T-cell (primary cell): ENCODE measurements around the gene STK32C. TPM values are rescaled to one million over a fixed set of nuclear protein-coding genes. Genes with fewer than 3 reads are reported as not detected.

Experiments
- ATAC-seq, 4 experiments: fragments of 200-7000 bp in 3 of 4; fragments of 150-1000 bp in 1 of 4; cut with Tn5 transposase; replicated peaks in 1 of 4; 1 replicate in 3 of 4; 2 replicates in 1 of 4; pipeline ENCODE4 v1.10.0; 2021; ENCODE audit warnings: moderate library complexity in 3 of 4, mild to moderate bottlenecking in 2 of 4, moderate number of reproducible peaks in 1 of 4
- CTCF ChIA-PET, 2 donors: fragments of 300-600 bp; sonication (Branson Sonifier 250); formaldehyde crosslinking; loops; one replicate each; lab custom pipeline; 2022; ENCODE audit warnings: antibody characterized with exemption in 2 of 2; lab: Charles Lee
- POLR2A ChIA-PET, 2 donors: fragments of 300-600 bp; sonication (Branson Sonifier 250); formaldehyde crosslinking; loops; one replicate each; lab custom pipeline; 2022; ENCODE audit warnings: antibody characterized with exemption in 2 of 2; lab: Charles Lee
- DNase-seq, 35 experiments: peaks; one replicate each; pipeline versions ENCODE4 v3.0.0 to v3.0.0-alpha.2; 2013 to 2023
- H3K27ac ChIP-seq: one replicate; pipeline ENCODE4 v1.5.1; 2013; ENCODE audit warnings: low read length
- H3K27me3 ChIP-seq, 2 experiments: replicated peaks in 1 of 2; 1 replicate in 1 of 2; 2 replicates in 1 of 2; pipeline versions ENCODE4 v1.6.1 to v1.7.0; 2013; ENCODE audit warnings: low read length in 1 of 2, mixed read lengths in 1 of 2; ENCODE audit not compliant: control insufficient read depth in 2 of 2, insufficient read depth in 2 of 2; ENCODE audit errors: extremely low read depth in 1 of 2
- H3K36me3 ChIP-seq, 2 donors: 1 replicate in 1 of 2; 2 replicates in 1 of 2; pipeline versions ENCODE4 v1.6.1 to v1.7.0; 2013; ENCODE audit warnings: low read length in 1 of 2; ENCODE audit not compliant: control insufficient read depth in 2 of 2, insufficient read depth in 1 of 2; ENCODE audit errors: extremely low read depth in 1 of 2
- H3K4me1 ChIP-seq, 2 experiments: 1 replicate in 1 of 2; 2 replicates in 1 of 2; pipeline versions ENCODE4 v1.6.1 to v1.7.0; 2013; ENCODE audit warnings: low read length in 2 of 2, mixed read lengths in 1 of 2; ENCODE audit not compliant: insufficient read depth in 2 of 2, control insufficient read depth in 1 of 2; ENCODE audit errors: extremely low read depth in 1 of 2
- H3K4me3 ChIP-seq, 2 donors: 1 replicate in 1 of 2; 2 replicates in 1 of 2; pipeline versions ENCODE4 v1.5.1 to v1.7.0; 2013; ENCODE audit warnings: mild to moderate bottlenecking in 2 of 2, low read length in 1 of 2, moderate library complexity in 1 of 2; ENCODE audit not compliant: control insufficient read depth in 1 of 2; ENCODE audit errors: extremely low read depth in 1 of 2
- H3K9me3 ChIP-seq: 2 replicates; pipeline ENCODE4 v1.7.0; 2013
- H3K27ac Mint-ChIP-seq, 2 donors: one replicate each; pipeline ENCODE4 v1.8.0; 2020 to 2021; ENCODE audit warnings: mild to moderate bottlenecking in 2 of 2, mixed read lengths in 2 of 2
- H3K27me3 Mint-ChIP-seq, 2 donors: one replicate each; pipeline ENCODE4 v1.8.0; 2021 to 2022; ENCODE audit warnings: mixed read lengths in 2 of 2
- H3K36me3 Mint-ChIP-seq: one replicate; pipeline ENCODE4 v1.8.0; 2021; ENCODE audit warnings: mixed read lengths
- H3K4me1 Mint-ChIP-seq, 3 donors: one replicate each; pipeline ENCODE4 v1.8.0; 2020 to 2022; ENCODE audit warnings: mixed read lengths in 3 of 3, mild to moderate bottlenecking in 1 of 3
- H3K4me3 Mint-ChIP-seq, 3 donors: one replicate each; pipeline ENCODE4 v1.8.0; 2020 to 2022; ENCODE audit warnings: mild to moderate bottlenecking in 3 of 3, mixed read lengths in 3 of 3, moderate library complexity in 3 of 3
- H3K9me3 Mint-ChIP-seq, 3 donors: one replicate each; pipeline ENCODE4 v1.8.0; 2020 to 2022; ENCODE audit warnings: mixed read lengths in 3 of 3
- WGBS: methylation state at CpG from one replicate; pipeline ENCODE4 v1.1.5; 2013; ENCODE audit warnings: missing lambda C conversion rate; ENCODE audit not compliant: insufficient coverage; 5-methylcytosine and 5-hydroxymethylcytosine counted together
- total RNA-seq, 35 experiments: library from RNA in 6 of 35; stranded (reverse) in 6 of 35; fragments of 120-200 nt in 1 of 35; gene quantifications; one replicate each; pipeline versions ENCODE4 v1.2.1 to v1.2.4 and lab custom pipeline; 2013 to 2026

STK32C gene
- total RNA-seq, 5 donors from 2014 or later (not counting 1 experiment from before 2014, with no cell fraction given), result 5.8 to 16.4 (median 12.2) TPM

DNA sequence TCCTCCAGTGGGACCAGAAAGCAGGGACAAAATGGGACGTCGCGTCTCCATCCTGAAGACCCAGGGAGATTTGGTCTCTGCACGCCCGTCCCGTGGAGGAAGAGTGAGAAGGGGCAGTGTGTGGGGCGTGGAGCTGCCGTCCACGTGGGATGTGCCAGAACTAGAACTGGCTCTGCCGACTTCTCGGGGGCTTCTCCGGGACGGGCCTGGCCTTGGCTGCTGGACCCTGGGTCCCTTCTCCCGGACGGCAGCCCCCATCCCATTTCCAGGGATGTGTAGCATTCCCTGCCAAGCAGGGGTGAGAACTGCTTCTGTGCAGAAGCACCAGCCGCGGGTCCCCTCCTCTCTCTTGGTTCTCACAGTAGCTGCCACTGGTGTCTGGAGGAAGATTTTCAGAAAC is 139.8 kb downstream of the STK32C start:
- no peak overlapping the region for H3K4me3 ChIP-seq
- ChIA-PET POLR2A (no interaction called here), CTCF (no interaction called here)
- peaks cover 9 to 12% (median 11%) of the 10 kb centered on the region in 3 donors for H3K4me1 Mint-ChIP-seq
- no peak overlapping the region for H3K27ac ChIP-seq
- ATAC-seq, result no peak
- no peak overlapping the region for H3K4me3 Mint-ChIP-seq
- H3K9me3 ChIP-seq, result no peaks in the 10 kb centered on the region
- H3K27me3 ChIP-seq, result peaks cover 0 to 29% of the 10 kb centered on the region in 2 experiments
- H3K27ac Mint-ChIP-seq, result no peak overlapping the region
- H3K27me3 Mint-ChIP-seq, result peaks cover 0 to 3% of the 10 kb centered on the region in 2 donors
- no peaks in the 10 kb centered on the region for H3K36me3 Mint-ChIP-seq
- peaks cover 0 to 9% of the 10 kb centered on the region in 2 experiments for H3K4me1 ChIP-seq
- no peaks in the 10 kb centered on the region for H3K36me3 ChIP-seq
- 89% methylated on average over 14 of the region's 17 CpGs for WGBS
- no peak for DNase-seq
- H3K9me3 Mint-ChIP-seq, result no peaks in the 10 kb centered on the region

DNA sequence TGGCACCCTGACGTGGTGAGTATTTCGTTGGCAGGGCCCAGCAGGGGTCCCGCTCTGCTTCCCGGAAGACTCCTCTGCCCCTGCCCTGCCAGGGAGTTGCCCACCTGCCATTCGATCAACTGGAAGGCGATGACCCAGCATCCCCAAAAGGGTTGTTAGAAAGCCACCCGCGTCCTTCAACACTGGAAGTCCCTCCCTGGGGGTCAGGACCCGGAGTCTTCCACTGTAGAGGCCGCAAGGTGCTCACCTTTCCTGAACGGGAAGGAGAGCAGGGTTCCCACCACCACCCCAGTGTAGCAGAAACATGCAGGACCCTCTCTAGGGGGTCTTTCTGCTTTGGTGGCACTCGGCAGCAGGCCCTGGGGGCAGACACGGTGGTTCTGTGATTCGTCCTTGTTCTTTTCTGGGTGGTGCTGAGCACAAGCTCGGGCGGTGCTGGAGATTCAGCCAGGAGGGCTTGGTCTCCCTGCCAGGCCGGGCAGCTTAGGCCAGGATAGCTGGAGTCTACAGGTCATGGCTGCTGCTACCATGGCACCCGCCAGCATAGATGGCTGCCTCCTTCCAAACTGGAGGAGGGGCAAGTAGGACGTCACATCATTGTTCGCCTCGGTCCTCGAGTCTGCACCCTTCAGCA is 140.6 kb downstream of the STK32C start:
- DNase-seq (no peak), ATAC-seq (no peak)
- peaks cover 1 to 17% of the 10 kb centered on the region in 2 experiments for H3K4me1 ChIP-seq
- H3K9me3 ChIP-seq, result no peaks in the 10 kb centered on the region
- 84% methylated on average over 19 of the region's 22 CpGs for WGBS
- no peak overlapping the region for H3K27ac Mint-ChIP-seq
- no peak overlapping the region for H3K27ac ChIP-seq
- H3K4me3 Mint-ChIP-seq, result no peak overlapping the region
- peaks cover 0 to 29% of the 10 kb centered on the region in 2 experiments for H3K27me3 ChIP-seq
- H3K27me3 Mint-ChIP-seq, result no peaks in the 10 kb centered on the region
- no peaks in the 10 kb centered on the region for H3K36me3 Mint-ChIP-seq
- ChIA-PET POLR2A (no interaction called here), CTCF (interaction anchor here in 1 of 2 donors (0.6 kb wide), 1 partner anchor 11 kb away, joined by 3 read pairs; no protein-coding TSS in a partner anchor)
- no peaks in the 10 kb centered on the region for H3K36me3 ChIP-seq
- H3K4me3 ChIP-seq, result no peak overlapping the region
- H3K9me3 Mint-ChIP-seq, result no peaks in the 10 kb centered on the region
- peaks cover 12 to 19% (median 15%) of the 10 kb centered on the region in 3 donors for H3K4me1 Mint-ChIP-seq

DNA sequence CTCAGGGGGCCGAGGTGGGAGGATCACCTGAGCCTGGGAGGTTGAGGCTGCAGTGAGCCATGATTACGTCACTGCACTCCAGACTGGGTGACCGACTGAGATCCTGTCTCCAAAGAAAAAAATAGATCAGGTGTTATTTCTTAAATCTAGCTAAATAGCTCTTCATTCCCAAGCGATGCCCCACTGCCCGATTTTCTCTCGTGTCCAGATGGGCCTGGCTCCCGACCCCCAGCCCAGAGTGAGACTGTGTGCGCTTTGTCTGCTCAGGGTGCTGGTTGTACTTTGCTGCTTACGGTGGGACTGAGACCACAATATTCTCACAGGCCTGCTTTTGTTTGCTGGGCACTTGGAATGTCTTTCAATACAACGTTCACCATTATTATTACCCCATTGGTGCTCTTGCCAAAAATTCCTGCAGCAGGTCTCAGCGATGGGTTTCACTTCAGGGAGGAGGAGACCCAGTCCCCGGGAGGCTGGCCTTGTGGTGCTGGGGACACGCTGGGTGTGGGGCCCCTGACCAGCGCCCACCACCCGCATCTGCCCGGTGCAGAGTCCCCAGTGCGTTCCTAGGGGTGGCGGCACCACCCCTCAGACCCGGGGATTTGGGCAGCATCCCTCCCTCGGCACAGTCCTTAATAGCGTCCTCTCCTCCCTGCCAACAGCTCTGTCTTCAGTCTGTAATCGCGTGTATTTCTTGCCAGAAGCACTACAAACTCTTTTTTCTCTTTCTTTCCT is 141.4 kb downstream of the STK32C start:
- POLR2A ChIA-PET, result no interaction called here
- Mint-ChIP-seq H3K27me3 (no peaks in the 10 kb centered on the region), H3K36me3 (no peaks in the 10 kb centered on the region), H3K4me3 (no peak overlapping the region), H3K9me3 (no peaks in the 10 kb centered on the region), H3K27ac (no peak overlapping the region), H3K4me1 (peaks cover 19 to 21% (median 20%) of the 10 kb centered on the region in 3 donors)
- Histone ChIP-seq H3K27ac (no peak overlapping the region), H3K9me3 (no peaks in the 10 kb centered on the region), H3K4me1 (peaks cover 7 to 25% of the 10 kb centered on the region in 2 experiments), H3K27me3 (peaks cover 0 to 29% of the 10 kb centered on the region in 2 experiments), H3K4me3 (no peak overlapping the region), H3K36me3 (no peaks in the 10 kb centered on the region)
- 86% methylated on average over 19 of the region's 23 CpGs for WGBS
- ATAC-seq, result no peak
- CTCF ChIA-PET, result interaction anchor here in 1 of 2 donors (0.6 kb wide), 1 partner anchor 12 kb away, joined by 3 read pairs; no protein-coding TSS in a partner anchor
- DNase-seq, result no peak

DNA sequence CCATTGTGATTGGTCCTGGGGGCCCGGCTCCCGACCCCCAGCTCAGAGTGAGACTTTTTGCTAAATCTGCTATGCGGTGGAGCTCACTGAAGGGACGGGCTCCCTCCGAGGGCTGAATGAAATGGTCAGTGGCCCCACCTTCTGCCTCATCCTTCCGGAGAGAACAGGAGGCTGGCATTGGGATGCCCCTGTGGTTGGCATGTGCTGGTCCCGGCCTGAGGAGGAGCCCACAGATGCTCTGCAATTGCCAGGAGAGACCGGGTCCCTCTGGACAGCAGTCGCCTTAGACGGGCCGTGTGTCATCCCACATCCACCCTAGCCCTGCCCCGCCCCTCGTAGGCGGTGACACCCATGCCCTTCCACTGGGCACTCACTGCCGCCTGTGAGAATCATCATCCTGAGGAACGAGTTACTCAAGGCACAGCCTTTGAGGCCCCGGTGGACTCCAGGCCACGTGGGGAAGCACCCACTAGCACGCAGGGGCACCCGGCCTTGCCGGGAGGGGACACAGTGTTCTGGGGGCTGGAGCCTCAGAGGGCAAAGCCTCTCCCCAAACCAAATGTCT is 142.3 kb downstream of the STK32C start:
- WGBS, result 91% methylated on average over 18 of the region's 21 CpGs
- ChIA-PET CTCF (no interaction called here), POLR2A (no interaction called here)
- H3K9me3 Mint-ChIP-seq, result no peaks in the 10 kb centered on the region
- no peak overlapping the region for H3K27ac ChIP-seq
- H3K27me3 Mint-ChIP-seq, result no peaks in the 10 kb centered on the region
- peaks cover 7 to 30% of the 10 kb centered on the region in 2 experiments for H3K4me1 ChIP-seq
- no peak for DNase-seq
- ATAC-seq, result no peak
- peaks cover 19 to 21% (median 20%) of the 10 kb centered on the region in 3 donors for H3K4me1 Mint-ChIP-seq
- H3K27me3 ChIP-seq, result peaks cover 0 to 24% of the 10 kb centered on the region in 2 experiments
- H3K27ac Mint-ChIP-seq, result no peak overlapping the region
- no peak overlapping the region for H3K4me3 Mint-ChIP-seq
- H3K36me3 ChIP-seq, result no peaks in the 10 kb centered on the region
- no peaks in the 10 kb centered on the region for H3K36me3 Mint-ChIP-seq
- H3K4me3 ChIP-seq, result no peak overlapping the region
- no peaks in the 10 kb centered on the region for H3K9me3 ChIP-seq

DNA sequence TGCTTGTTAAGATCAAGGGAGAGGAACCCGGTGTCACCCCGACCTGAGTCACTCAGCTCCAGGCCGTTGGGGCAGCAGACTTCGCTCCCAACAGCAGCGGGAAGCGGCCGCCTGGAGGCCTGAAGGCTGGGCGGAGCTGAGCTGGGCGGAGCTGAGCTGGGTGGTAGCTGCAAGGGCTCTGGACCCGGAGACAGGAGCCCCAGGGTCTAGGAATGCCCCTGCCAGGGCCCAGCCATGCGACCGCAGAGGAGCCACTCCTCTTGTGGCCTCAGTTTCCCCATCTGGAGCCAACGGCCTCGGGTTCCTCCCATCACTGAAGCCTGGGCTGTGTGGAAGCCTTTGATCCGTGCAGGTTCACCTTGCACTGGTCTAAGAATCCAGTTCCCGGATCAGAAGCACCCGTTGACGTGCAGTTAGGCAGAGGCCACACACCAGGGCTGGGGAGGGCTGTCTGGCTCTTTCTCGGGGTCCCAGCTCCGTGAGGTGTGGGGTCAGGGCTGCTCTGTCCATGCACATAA is 142.9 kb downstream of the STK32C start:
- H3K9me3 ChIP-seq, result no peaks in the 10 kb centered on the region
- no peaks in the 10 kb centered on the region for H3K36me3 Mint-ChIP-seq
- no peak for DNase-seq
- H3K27ac ChIP-seq, result no peak overlapping the region
- WGBS, result 57% methylated on average over 19 of the region's 20 CpGs
- no peak overlapping the region for H3K27ac Mint-ChIP-seq
- ChIA-PET CTCF (no interaction called here), POLR2A (no interaction called here)
- H3K4me3 ChIP-seq, result no peak overlapping the region
- peaks cover 19 to 21% (median 20%) of the 10 kb centered on the region in 3 donors for H3K4me1 Mint-ChIP-seq
- no peaks in the 10 kb centered on the region for H3K27me3 Mint-ChIP-seq
- H3K27me3 ChIP-seq, result peaks cover 0 to 20% of the 10 kb centered on the region in 2 experiments
- ATAC-seq, result no peak
- no peak overlapping the region for H3K4me3 Mint-ChIP-seq
- no peaks in the 10 kb centered on the region for H3K9me3 Mint-ChIP-seq
- no peaks in the 10 kb centered on the region for H3K36me3 ChIP-seq
- H3K4me1 ChIP-seq, result peaks cover 7 to 30% of the 10 kb centered on the region in 2 experiments

DNA sequence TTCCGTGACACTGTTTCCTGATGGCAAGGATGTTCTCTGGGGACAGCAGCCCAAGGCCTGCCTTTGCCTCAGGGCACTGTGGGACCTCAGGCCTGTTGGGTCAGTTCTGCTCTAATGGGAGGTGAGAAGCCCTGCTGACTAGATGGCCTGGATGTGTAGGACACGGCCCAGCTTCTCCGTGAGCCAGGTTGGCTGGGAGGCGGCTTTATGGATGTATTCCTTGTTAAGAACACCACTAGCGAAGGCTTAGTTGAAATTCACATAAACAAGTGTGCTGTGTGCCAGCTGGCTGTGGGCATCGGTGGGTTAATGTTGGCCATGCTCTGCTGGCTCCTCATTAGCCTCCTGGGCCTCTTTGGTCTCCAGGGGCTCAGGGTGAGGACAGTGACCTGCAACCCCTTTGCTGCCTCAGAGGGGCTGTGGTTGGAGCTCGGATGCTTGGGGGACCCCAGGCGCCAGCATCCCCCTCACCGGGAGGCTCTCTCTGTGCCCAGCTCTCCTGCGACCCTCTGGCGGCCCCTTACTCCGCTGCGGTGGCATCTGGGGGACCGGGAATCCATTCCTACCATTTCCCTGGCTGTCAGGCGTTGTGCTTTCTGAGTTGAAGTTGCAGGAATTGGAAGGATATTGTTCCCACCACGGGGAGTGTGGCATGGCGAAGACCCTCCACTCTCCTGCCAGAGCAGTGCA is 143.8 kb downstream of the STK32C start:
- Histone ChIP-seq H3K4me1 (peaks cover 7 to 39% of the 10 kb centered on the region in 2 experiments), H3K27me3 (peaks cover 0 to 15% of the 10 kb centered on the region in 2 experiments), H3K4me3 (no peak overlapping the region), H3K36me3 (no peaks in the 10 kb centered on the region), H3K9me3 (no peaks in the 10 kb centered on the region), H3K27ac (no peak overlapping the region)
- Mint-ChIP-seq H3K4me1 (peaks cover 24 to 27% (median 26%) of the 10 kb centered on the region in 3 donors), H3K27ac (no peak overlapping the region), H3K9me3 (no peaks in the 10 kb centered on the region), H3K4me3 (no peak overlapping the region), H3K36me3 (no peaks in the 10 kb centered on the region), H3K27me3 (no peaks in the 10 kb centered on the region)
- 91% methylated on average over 9 of the region's 17 CpGs for WGBS
- ChIA-PET CTCF (no interaction called here), POLR2A (no interaction called here)
- ATAC-seq, result no peak
- DNase-seq, result no peak
